Measurements from ENCODE around the gene KCTD3. TPM values are rescaled to one million over a fixed set of nuclear protein-coding genes. Genes with fewer than 3 reads are reported as not detected.

KCTD3 gene
- 25.3 to 35.6 TPM (median 25.9 TPM) in 3 replicates for total RNA-seq
- long read RNA-seq, transcript KCTD3-201 (18 exons, 3,931 nt), result major isoform, 61 of 79 reads
- long read RNA-seq, partial matches to known transcripts, result 6 of 79 reads
- long read RNA-seq, other reads (novel, unspliced or antisense), result 12 of 79 reads

GRCh38 chr1:215566556-215567490, at the start of gene KCTD3:
TSS of gene KCTD3 (plus strand) at chr1:215567304. CDS start at chr1:215567686, 382 bp downstream.
- Mint-ChIP-seq H3K4me3 (ENCODE audit: unreplicated experiment) (peak within 1 kb of the TSS; percentile 93), H3K27ac (ENCODE audit: unreplicated experiment) (peak within 1 kb of the TSS; percentile 89), H3K36me3 (ENCODE audit: low read depth) (no peaks in the 10 kb centered on the region), H3K4me1 (ENCODE audit: low read depth) (peaks cover 27% of the 10 kb centered on the region), H3K27me3 (ENCODE audit: low read depth) (no peaks in the 10 kb centered on the region), H3K9me3 (ENCODE audit: low read depth) (no peaks in the 10 kb centered on the region)
- TF ChIP-seq, protein P1, sequence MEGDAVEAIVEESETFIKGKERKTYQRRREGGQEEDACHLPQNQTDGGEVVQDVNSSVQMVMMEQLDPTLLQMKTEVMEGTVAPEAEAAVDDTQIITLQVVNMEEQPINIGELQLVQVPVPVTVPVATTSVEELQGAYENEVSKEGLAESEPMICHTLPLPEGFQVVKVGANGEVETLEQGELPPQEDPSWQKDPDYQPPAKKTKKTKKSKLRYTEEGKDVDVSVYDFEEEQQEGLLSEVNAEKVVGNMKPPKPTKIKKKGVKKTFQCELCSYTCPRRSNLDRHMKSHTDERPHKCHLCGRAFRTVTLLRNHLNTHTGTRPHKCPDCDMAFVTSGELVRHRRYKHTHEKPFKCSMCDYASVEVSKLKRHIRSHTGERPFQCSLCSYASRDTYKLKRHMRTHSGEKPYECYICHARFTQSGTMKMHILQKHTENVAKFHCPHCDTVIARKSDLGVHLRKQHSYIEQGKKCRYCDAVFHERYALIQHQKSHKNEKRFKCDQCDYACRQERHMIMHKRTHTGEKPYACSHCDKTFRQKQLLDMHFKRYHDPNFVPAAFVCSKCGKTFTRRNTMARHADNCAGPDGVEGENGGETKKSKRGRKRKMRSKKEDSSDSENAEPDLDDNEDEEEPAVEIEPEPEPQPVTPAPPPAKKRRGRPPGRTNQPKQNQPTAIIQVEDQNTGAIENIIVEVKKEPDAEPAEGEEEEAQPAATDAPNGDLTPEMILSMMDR (IDR thresholded peaks at IDR 0.05), result no peak
- DNase-seq (ENCODE audit: low spot score), result no peak

DNA sequence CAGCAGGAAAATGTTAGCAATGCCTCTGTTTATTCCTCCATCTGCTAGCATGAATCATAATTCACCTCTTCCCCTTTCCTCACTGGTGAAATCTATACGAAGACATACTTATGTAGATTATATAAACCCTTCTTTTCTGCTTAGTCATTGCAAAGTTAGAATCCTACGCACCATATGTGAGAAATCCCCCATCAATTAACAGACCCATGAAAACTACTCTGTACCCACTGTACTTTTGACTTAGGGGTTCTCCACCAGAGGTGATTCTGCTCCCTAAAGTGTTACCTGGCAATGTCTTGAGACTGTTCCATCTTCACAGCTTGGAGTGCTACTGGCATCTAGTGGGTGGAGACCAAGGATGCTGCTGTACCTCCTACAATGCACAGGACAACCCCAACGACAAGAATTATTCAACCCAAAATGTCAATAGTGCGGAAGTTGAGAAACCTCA, 49.6 kb upstream of the KCTD3 start:
- Mint-ChIP-seq H3K9me3 (ENCODE audit: low read depth) (peaks cover 24% of the 10 kb centered on the region), H3K27ac (ENCODE audit: unreplicated experiment) (no peak overlapping the region), H3K36me3 (ENCODE audit: low read depth) (no peaks in the 10 kb centered on the region), H3K4me1 (ENCODE audit: low read depth) (peaks cover 8% of the 10 kb centered on the region), H3K27me3 (ENCODE audit: low read depth) (no peaks in the 10 kb centered on the region), H3K4me3 (ENCODE audit: unreplicated experiment) (no peak overlapping the region)
- TF ChIP-seq, protein P1 (IDR thresholded peaks at IDR 0.05), result peak; percentile 75
- no peak for DNase-seq (ENCODE audit: low spot score)

GRCh38 chr1:215518594-215518993, 48.5 kb upstream of the KCTD3 start:
- Mint-ChIP-seq H3K9me3 (ENCODE audit: low read depth) (peaks cover 14% of the 10 kb centered on the region), H3K4me3 (ENCODE audit: unreplicated experiment) (no peak overlapping the region), H3K4me1 (ENCODE audit: low read depth) (peaks cover 8% of the 10 kb centered on the region), H3K27me3 (ENCODE audit: low read depth) (no peaks in the 10 kb centered on the region), H3K36me3 (ENCODE audit: low read depth) (no peaks in the 10 kb centered on the region), H3K27ac (ENCODE audit: unreplicated experiment) (no peak overlapping the region)
- TF ChIP-seq, protein P1 (IDR thresholded peaks at IDR 0.05), result no peak
- no peak for DNase-seq (ENCODE audit: low spot score)

DNA sequence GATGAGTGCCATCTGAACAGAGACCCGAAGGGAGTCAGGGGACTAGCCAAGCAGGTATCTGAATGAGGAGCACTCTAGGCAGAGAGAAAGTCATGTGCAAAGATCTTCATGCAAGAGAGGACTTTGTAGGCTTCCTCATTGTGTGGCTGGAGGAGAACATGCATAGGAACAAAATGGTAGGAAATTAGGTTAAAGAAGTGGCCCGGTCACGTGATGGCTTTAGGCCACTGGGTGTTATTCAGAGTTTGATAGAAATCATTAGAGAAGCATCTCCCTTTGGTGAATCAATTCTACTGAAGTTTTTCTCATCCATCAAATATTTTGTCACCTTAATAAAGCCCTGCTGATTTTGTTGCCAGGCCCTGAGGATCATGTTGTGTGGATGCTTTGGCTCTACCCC, 45.8 kb upstream of the KCTD3 start:
- H3K27ac Mint-ChIP-seq (ENCODE audit: unreplicated experiment), result no peak overlapping the region
- no peak overlapping the region for H3K4me3 Mint-ChIP-seq (ENCODE audit: unreplicated experiment)
- no peak for DNase-seq (ENCODE audit: low spot score)
- H3K36me3 Mint-ChIP-seq (ENCODE audit: low read depth), result no peaks in the 10 kb centered on the region
- peaks cover 4% of the 10 kb centered on the region for H3K27me3 Mint-ChIP-seq (ENCODE audit: low read depth)
- H3K4me1 Mint-ChIP-seq (ENCODE audit: low read depth), result peaks cover 8% of the 10 kb centered on the region
- TF ChIP-seq, protein P1 (IDR thresholded peaks at IDR 0.05), result no peak
- H3K9me3 Mint-ChIP-seq (ENCODE audit: low read depth), result no peaks in the 10 kb centered on the region

DNA sequence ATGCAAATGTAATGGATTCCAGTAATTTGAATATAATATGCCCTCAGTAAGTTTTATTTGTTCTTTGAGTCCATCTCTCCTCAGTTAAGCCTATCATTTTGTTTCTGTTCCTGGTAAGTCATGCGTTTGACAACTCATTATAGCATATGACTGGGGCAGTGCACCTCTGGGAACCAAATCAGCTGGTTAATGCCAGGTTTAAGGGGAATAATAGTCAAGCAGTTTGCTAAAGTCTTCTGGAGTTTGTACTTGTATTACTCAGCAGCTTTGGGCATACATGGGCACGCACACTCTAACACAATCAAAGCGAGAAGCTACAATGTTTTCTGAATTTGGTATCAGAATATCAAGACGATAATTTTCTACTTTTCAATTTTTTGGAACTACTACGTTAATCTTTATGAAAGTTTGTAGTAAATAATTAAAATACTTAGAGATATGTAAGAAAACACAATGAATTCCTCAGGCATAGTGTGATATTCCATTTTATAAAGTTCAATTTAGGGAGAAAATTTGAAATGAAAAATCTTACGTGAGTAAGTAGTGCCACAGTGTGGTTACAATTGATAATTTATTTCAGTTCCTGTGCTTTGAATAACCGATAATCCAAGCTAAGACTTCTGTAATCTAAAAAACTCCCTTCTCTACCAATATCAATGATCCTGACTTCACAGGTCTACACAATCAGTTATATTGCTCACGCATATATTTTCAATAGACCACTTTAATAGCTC, 43.8 kb upstream of the KCTD3 start:
- Mint-ChIP-seq H3K27ac (ENCODE audit: unreplicated experiment) (no peak overlapping the region), H3K9me3 (ENCODE audit: low read depth) (no peaks in the 10 kb centered on the region), H3K36me3 (ENCODE audit: low read depth) (no peaks in the 10 kb centered on the region), H3K27me3 (ENCODE audit: low read depth) (peaks cover 4% of the 10 kb centered on the region), H3K4me1 (ENCODE audit: low read depth) (no peaks in the 10 kb centered on the region), H3K4me3 (ENCODE audit: unreplicated experiment) (no peak overlapping the region)
- TF ChIP-seq, protein P1 (IDR thresholded peaks at IDR 0.05), result peak; percentile 82
- DNase-seq (ENCODE audit: low spot score), result no peak
